Left renal cortex interstitium (tissue), 4 donors: Measurements from ENCODE around the gene CSPG5. TPM values are rescaled to one million over a fixed set of nuclear protein-coding genes. Genes with fewer than 3 reads are reported as not detected.

Source experiments
- polyA plus RNA-seq, 4 donors: library from polyadenylated mRNA; unstranded; fragments of 120-200 nt; gene quantifications; one replicate each; pipeline ENCODE4 v1.2.1, GENCODE V29; 2013; ENCODE audit not compliant: insufficient read length in 4 of 4

Gene CSPG5
- polyA plus RNA-seq, 4 donors, result 0.97 to 2.1 (median 1.3) TPM

Other genes with a start within 250 kb of the CSPG5 start
- gene PTPN23, start 197.8 kb downstream of the CSPG5 start, polyA plus RNA-seq, result 10 to 100 TPM; 19.7 to 36.2 (median 29.3) TPM
- 10 to 100 TPM; 67.5 to 97.3 (median 83.5) TPM for gene SCAP, start 102.9 kb downstream of the CSPG5 start, polyA plus RNA-seq
- 10 to 100 TPM; 43.6 to 50.9 (median 48.0) TPM for gene ELP6, start 65.2 kb downstream of the CSPG5 start, polyA plus RNA-seq
- 100 to 1,000 TPM; 109 to 127 (median 124) TPM for gene SMARCC1, start 203.0 kb upstream of the CSPG5 start, polyA plus RNA-seq
- gene DHX30, start 224.3 kb upstream of the CSPG5 start, polyA plus RNA-seq, result 10 to 100 TPM; 55.5 to 81.6 (median 70.2) TPM